Measurements from ENCODE around the gene FAT3.

Gene FAT3

DNA sequence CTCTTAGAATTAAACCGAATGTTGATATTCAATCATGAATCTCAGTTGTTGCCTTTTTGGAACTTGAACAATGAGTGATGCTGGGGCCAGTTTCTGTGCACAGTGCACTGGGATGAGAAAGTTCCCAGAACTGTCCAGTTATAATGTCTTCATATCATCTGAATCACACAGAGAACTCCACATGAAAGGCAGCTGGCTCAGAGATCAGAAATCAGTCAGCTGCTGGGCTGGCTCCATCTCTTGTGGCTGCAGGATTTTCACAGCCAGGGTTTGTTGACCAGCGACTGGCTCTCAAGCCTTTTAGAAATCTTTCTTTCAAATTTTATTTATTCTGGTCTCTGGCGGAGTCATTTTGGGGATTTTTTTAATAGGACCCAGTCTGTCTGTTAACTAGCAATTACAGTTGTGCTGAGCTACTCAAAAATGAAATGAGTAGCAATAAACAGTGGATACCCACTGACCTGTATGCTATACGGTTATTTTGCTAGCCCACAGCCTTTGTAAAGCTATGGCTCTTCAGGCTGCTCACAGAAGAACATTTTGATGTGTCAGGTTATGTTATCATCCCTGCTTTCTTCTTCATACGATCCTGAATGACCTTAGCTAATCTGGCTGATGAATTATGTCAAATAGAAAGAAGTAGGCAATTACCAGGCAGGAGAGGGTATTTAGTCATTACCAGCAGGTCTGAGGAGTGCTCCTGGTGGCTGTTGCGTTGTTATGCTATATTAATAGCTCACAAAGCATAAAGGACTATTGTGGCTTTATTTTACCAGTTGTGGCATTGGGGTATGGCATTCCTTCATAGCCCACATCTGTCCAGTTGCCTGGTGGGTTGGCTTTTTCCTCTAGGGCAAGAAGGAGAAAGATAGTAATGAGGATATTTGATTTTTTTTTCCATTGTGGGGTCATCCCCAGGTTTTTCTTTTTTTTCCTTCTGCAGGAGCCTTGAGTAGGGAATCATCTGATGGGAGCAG lies 3.6 kb downstream of the FAT3 start:
- no peak for TF ChIP-seq L3MBTL2 (conservative IDR thresholded peaks at IDR 0.05)
- TF ChIP-seq ELF4 (IDR thresholded peaks at IDR 0.05): no peak
- TF ChIP-seq FOXM1 (IDR thresholded peaks at IDR 0.05; ENCODE audit: borderline replicate concordance): no peak
- TF ChIP-seq BHLHE40 (IDR thresholded peaks at IDR 0.05; ENCODE audit: borderline replicate concordance): no peak
- TF ChIP-seq, protein P1, sequence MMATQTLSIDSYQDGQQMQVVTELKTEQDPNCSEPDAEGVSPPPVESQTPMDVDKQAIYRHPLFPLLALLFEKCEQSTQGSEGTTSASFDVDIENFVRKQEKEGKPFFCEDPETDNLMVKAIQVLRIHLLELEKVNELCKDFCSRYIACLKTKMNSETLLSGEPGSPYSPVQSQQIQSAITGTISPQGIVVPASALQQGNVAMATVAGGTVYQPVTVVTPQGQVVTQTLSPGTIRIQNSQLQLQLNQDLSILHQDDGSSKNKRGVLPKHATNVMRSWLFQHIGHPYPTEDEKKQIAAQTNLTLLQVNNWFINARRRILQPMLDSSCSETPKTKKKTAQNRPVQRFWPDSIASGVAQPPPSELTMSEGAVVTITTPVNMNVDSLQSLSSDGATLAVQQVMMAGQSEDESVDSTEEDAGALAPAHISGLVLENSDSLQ (IDR thresholded peaks at IDR 0.05): no peak
- no peak for TF ChIP-seq TARDBP (IDR thresholded peaks at IDR 0.05)
- TF ChIP-seq NFRKB (IDR thresholded peaks at IDR 0.05): no peak
- no peak for TF ChIP-seq FOXA1 (IDR thresholded peaks at IDR 0.05)
- TF ChIP-seq FOXK2 (IDR thresholded peaks at IDR 0.05): no peak
- TF ChIP-seq HDGF (IDR thresholded peaks at IDR 0.05; ENCODE audit: borderline replicate concordance): no peak
- no peak for TF ChIP-seq LEF1 (IDR thresholded peaks at IDR 0.05; ENCODE audit: borderline replicate concordance)
- TF ChIP-seq SP1 (IDR thresholded peaks at IDR 0.05): no peak
- TF ChIP-seq SUZ12 (IDR thresholded peaks at IDR 0.05): no peak
- no peak for TF ChIP-seq CTBP1 (IDR thresholded peaks at IDR 0.05; ENCODE audit: borderline replicate concordance)
- TF ChIP-seq ZNF384 (IDR thresholded peaks at IDR 0.05): no peak
- TF ChIP-seq ARNT (IDR thresholded peaks at IDR 0.05): no peak
- DNase-seq (ENCODE audit: extremely low spot score): no peak
- ChIA-PET POLR2A (no interaction called here), CTCF (interaction anchor here (0.7 to 0.8 kb wide), 2 partner anchors 27 to 112 kb away, joined by 3 read pairs; no protein-coding TSS in a partner anchor)

GRCh38 chr11:92236856-92237255 lies 12.2 kb downstream of the FAT3 start:
- CTCF ChIA-PET: no interaction called here
- no peak for DNase-seq (ENCODE audit: extremely low spot score)
- POLR2A ChIA-PET: no interaction called here
- TF ChIP-seq LEF1 (IDR thresholded peaks at IDR 0.05; ENCODE audit: borderline replicate concordance): no peak
- TF ChIP-seq, protein P1 (IDR thresholded peaks at IDR 0.05): no peak
- no peak for TF ChIP-seq SUZ12 (IDR thresholded peaks at IDR 0.05)
- TF ChIP-seq FOXA1 (IDR thresholded peaks at IDR 0.05): no peak
- no peak for TF ChIP-seq ARNT (IDR thresholded peaks at IDR 0.05)
- no peak for TF ChIP-seq HDGF (IDR thresholded peaks at IDR 0.05; ENCODE audit: borderline replicate concordance)
- no peak for TF ChIP-seq FOXM1 (IDR thresholded peaks at IDR 0.05; ENCODE audit: borderline replicate concordance)
- no peak for TF ChIP-seq L3MBTL2 (conservative IDR thresholded peaks at IDR 0.05)
- TF ChIP-seq NFRKB (IDR thresholded peaks at IDR 0.05): no peak
- no peak for TF ChIP-seq TARDBP (IDR thresholded peaks at IDR 0.05)
- no peak for TF ChIP-seq FOXK2 (IDR thresholded peaks at IDR 0.05)
- TF ChIP-seq SP1 (IDR thresholded peaks at IDR 0.05): no peak
- no peak for TF ChIP-seq ELF4 (IDR thresholded peaks at IDR 0.05)
- no peak for TF ChIP-seq BHLHE40 (IDR thresholded peaks at IDR 0.05; ENCODE audit: borderline replicate concordance)
- TF ChIP-seq ZNF384 (IDR thresholded peaks at IDR 0.05): no peak
- TF ChIP-seq CTBP1 (IDR thresholded peaks at IDR 0.05; ENCODE audit: borderline replicate concordance): no peak

- CTCF ChIA-PET: interaction anchor here (0.9 kb wide), 1 partner anchor 9 kb away, joined by 3 read pairs; no protein-coding TSS in a partner anchor
- no peak for DNase-seq (ENCODE audit: extremely low spot score)
- TF ChIP-seq TARDBP (IDR thresholded peaks at IDR 0.05) (no peak), ARNT (IDR thresholded peaks at IDR 0.05) (no peak), ELF4 (IDR thresholded peaks at IDR 0.05) (no peak), BHLHE40 (IDR thresholded peaks at IDR 0.05; ENCODE audit: borderline replicate concordance) (no peak), FOXA1 (IDR thresholded peaks at IDR 0.05) (no peak), L3MBTL2 (conservative IDR thresholded peaks at IDR 0.05) (no peak), ZNF384 (IDR thresholded peaks at IDR 0.05) (no peak), SP1 (IDR thresholded peaks at IDR 0.05) (no peak), FOXK2 (IDR thresholded peaks at IDR 0.05) (no peak), FOXM1 (IDR thresholded peaks at IDR 0.05; ENCODE audit: borderline replicate concordance) (no peak), SUZ12 (IDR thresholded peaks at IDR 0.05) (no peak), HDGF (IDR thresholded peaks at IDR 0.05; ENCODE audit: borderline replicate concordance) (no peak), NFRKB (IDR thresholded peaks at IDR 0.05) (no peak)
- TF ChIP-seq, protein P1 (IDR thresholded peaks at IDR 0.05): no peak
- POLR2A ChIA-PET: interaction anchor here (1.7 kb wide), 1 partner anchor 15 kb away, joined by 3 read pairs; no protein-coding TSS in a partner anchor
These were observed 16.3 kb downstream of the FAT3 start for GRCh38 chr11:92240916-92241315.

- ChIA-PET CTCF (no interaction called here), POLR2A (interaction anchor here (1.6 kb wide), 1 partner anchor 20 kb away, joined by 4 read pairs; no protein-coding TSS in a partner anchor)
- DNase-seq (ENCODE audit: extremely low spot score): no peak
- no peak for TF ChIP-seq TARDBP (IDR thresholded peaks at IDR 0.05)
- no peak for TF ChIP-seq NFRKB (IDR thresholded peaks at IDR 0.05)
- no peak for TF ChIP-seq ELF4 (IDR thresholded peaks at IDR 0.05)
- TF ChIP-seq LEF1 (IDR thresholded peaks at IDR 0.05; ENCODE audit: borderline replicate concordance): no peak
- no peak for TF ChIP-seq ZNF384 (IDR thresholded peaks at IDR 0.05)
- TF ChIP-seq FOXK2 (IDR thresholded peaks at IDR 0.05): no peak
- TF ChIP-seq ARNT (IDR thresholded peaks at IDR 0.05): no peak
- TF ChIP-seq CTBP1 (IDR thresholded peaks at IDR 0.05; ENCODE audit: borderline replicate concordance): no peak
- TF ChIP-seq SUZ12 (IDR thresholded peaks at IDR 0.05): no peak
- TF ChIP-seq L3MBTL2 (conservative IDR thresholded peaks at IDR 0.05): no peak
- TF ChIP-seq, protein P1 (IDR thresholded peaks at IDR 0.05): no peak
- no peak for TF ChIP-seq BHLHE40 (IDR thresholded peaks at IDR 0.05; ENCODE audit: borderline replicate concordance)
These were observed 21.2 kb downstream of the FAT3 start for GRCh38 chr11:92245700-92246271.
